Neural cell (in vitro differentiated cells): ENCODE data around the gene TRIM47.

Experiments
- CTCF ChIP-seq: fragments of 450-650 bp; IDR thresholded peaks from 2 replicates; pipeline ENCODE4 v1.5.1; 2014; ENCODE audit warnings: antibody characterized with exemption, mild to moderate bottlenecking, moderate library complexity; ENCODE audit not compliant: poor library complexity, severe bottlenecking
- EP300 ChIP-seq: fragments of 450-650 bp; conservative IDR thresholded peaks from 2 replicates; pipeline ENCODE4 v1.6.1; 2014; ENCODE audit warnings: antibody characterized with exemption, mild to moderate bottlenecking, moderate library complexity; ENCODE audit not compliant: poor library complexity, severe bottlenecking
- EZH2 ChIP-seq: fragments of 200-600, 300-800 bp; shearing (Covaris generic), sonication (generic); IDR thresholded peaks from 2 replicates; pipeline ENCODE4 v1.6.1; 2014; ENCODE audit warnings: antibody characterized with exemption, low read length, borderline replicate concordance, mild to moderate bottlenecking; ENCODE audit not compliant: insufficient read depth, poor library complexity, severe bottlenecking
- MXI1 ChIP-seq: fragments of 450-650 bp; conservative IDR thresholded peaks from 2 replicates; pipeline ENCODE4 v1.6.1; 2014; ENCODE audit warnings: antibody characterized with exemption, mild to moderate bottlenecking; ENCODE audit not compliant: poor library complexity, severe bottlenecking
- POLR2AphosphoS5 ChIP-seq: IDR thresholded peaks from 2 replicates; pipeline ENCODE4 v1.6.1; 2012
- RAD21 ChIP-seq: fragments of 450-650 bp; conservative IDR thresholded peaks from 2 replicates; pipeline ENCODE4 v1.6.1; 2014; ENCODE audit warnings: antibody characterized with exemption, mild to moderate bottlenecking, moderate library complexity
- SMC3 ChIP-seq: fragments of 450-650 bp; conservative IDR thresholded peaks from 2 replicates; pipeline ENCODE4 v1.6.1; 2014; ENCODE audit warnings: antibody characterized with exemption, mild to moderate bottlenecking, moderate library complexity; ENCODE audit not compliant: poor library complexity

- TF ChIP-seq RAD21 (no peak), SMC3 (no peak), EZH2 (no peak), CTCF (no peak), POLR2AphosphoS5 (no peak), MXI1 (no peak), EP300 (no peak)
Measured at GRCh38 chr17:75831032-75831571, 47.3 kb downstream of the TRIM47 start.
